Activated CD4-positive, CD25-positive, alpha-beta regulatory T cell treated with anti-CD3 and anti-CD28 coated beads, Interleukin-2, amount 50 U/mL, for 24 hours (primary cell): ENCODE measurements around the gene PCSK4.
"Not testable (repeated sequence)": the region's sequence is repeated elsewhere in the genome, so short reads cannot be mapped to it uniquely, and the experiment has no call there.

ENCODE experiments used
- ATAC-seq, 2 donors: fragments of 150-1000 bp; cut with Tn5 transposase; one replicate each; pipeline ENCODE4 v1.10.0; 2021; ENCODE audit warnings: mild to moderate bottlenecking in 1 of 2, moderate library complexity in 1 of 2

Gene PCSK4

GRCh38 chr19:1452802-1453524, 37.2 kb downstream of the PCSK4 start:
- no peak for ATAC-seq

GRCh38 chr19:1451916-1452801, 38.0 kb downstream of the PCSK4 start:
- ATAC-seq: no peak

GRCh38 chr19:1450735-1451731, 39.1 kb downstream of the PCSK4 start:
- no peak for ATAC-seq

GRCh38 chr19:1449467-1450442, 40.4 kb downstream of the PCSK4 start, which contains the start of gene APC2:
Gene APC2 (plus strand): TSS chr19:1450121. CDS start chr19:1453002, 2,881 bp downstream.
- ATAC-seq: peak; percentile 22 to 30

- ATAC-seq: no peak
Observed at GRCh38 chr19:1447944-1448343, 42.2 kb downstream of the PCSK4 start.

- no peak for ATAC-seq
Observed at GRCh38 chr19:1447504-1447903, 42.6 kb downstream of the PCSK4 start.

GRCh38 chr19:1446713-1447481, 43.3 kb downstream of the PCSK4 start:
- ATAC-seq: no peak

- ATAC-seq: no peak
Observed at GRCh38 chr19:1445932-1446712, 44.0 kb downstream of the PCSK4 start.

GRCh38 chr19:1445185-1445931, 44.8 kb downstream of the PCSK4 start:
- peak; percentile 81 to 88 for ATAC-seq

GRCh38 chr19:1441677-1442438, 48.3 kb downstream of the PCSK4 start:
- ATAC-seq: no peak

- no peak for ATAC-seq
Observed at GRCh38 chr19:1441022-1441426, 49.1 kb downstream of the PCSK4 start.

- ATAC-seq: no peak
Observed at GRCh38 chr19:1440418-1440801, 49.7 kb downstream of the PCSK4 start.

- not testable (repeated sequence) for ATAC-seq
Observed at GRCh38 chr19:1439525-1440417, 50.4 kb downstream of the PCSK4 start.

GRCh38 chr19:1438933-1439354, 51.2 kb downstream of the PCSK4 start:
- peak; percentile 4 to 5 for ATAC-seq

- peak; percentile 83 to 84 for ATAC-seq
Observed at GRCh38 chr19:1438035-1438932, 51.9 kb downstream of the PCSK4 start, which contains the start of gene RPS15. Gene RPS15 (plus strand): TSS chr19:1438396. CDS start chr19:1438426, 30 bp downstream.

- ATAC-seq: no peak
Observed at GRCh38 chr19:1437609-1438008, 52.5 kb downstream of the PCSK4 start.
